Measurements from ENCODE around the gene HUWE1. TPM values are rescaled to one million over a fixed set of nuclear protein-coding genes. Genes with fewer than 3 reads are reported as not detected.
A peak's percentile ranks its signal among the peaks of the same experiment; 100 is the strongest.

Gene HUWE1
- total and polyA plus RNA-seq, 9 of the 15 experiments (the other 6 are each of a cell fraction or from before 2014, with no cell fraction given): 23.9 to 204 (median 65.1) TPM

DNA sequence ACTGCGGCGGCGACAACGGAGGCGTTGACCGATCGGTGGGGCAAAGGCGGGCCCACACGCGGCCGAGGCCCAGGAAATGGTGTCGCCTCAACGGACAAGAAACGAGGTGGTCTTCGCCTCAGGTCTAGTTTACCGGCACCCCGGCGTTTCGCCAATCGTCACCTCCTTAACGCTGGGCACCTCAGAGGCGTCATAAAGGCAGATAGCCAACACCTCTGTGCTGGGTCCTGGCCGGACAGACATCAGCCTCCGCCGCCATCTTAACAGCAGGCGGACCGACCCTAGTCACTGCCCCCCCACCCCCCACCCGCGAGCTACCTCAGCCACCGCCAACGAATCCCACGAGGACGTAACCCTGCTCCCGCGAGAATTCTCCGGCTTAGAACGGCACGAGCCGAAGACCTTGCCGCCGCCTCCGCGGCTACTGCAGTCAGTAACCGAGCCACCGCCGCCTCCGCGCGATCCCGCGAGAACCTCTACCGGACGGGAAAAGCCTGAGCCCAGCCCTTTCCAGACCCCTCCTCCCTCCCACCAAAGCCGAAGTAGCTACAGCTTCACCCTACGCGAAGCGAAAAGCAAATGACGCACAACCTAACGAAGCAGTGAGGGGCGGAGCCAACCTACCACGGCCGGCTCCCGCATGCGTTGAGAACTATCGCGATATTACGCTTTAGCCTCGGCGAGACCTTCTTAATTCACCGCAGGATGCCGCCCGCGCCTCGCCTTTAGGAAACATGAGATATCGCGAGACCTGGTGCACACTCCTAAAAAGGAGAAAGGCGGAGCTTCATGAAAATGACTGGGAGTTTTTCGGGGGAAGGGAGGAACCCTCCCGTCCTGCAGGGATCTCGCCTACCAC lies 2.7 kb downstream of the HUWE1 start (continued):
- TF ChIP-seq GTF2F1 (IDR thresholded peaks at IDR 0.05; ENCODE audit: low read depth, low read length) (no peak), ZNF121 (CRISPR knock-in tag; conservative IDR thresholded peaks at IDR 0.05) (no peak), NR2F6 (CRISPR knock-in tag; IDR thresholded peaks at IDR 0.05) (no peak), CCNT2 (IDR thresholded peaks at IDR 0.05; ENCODE audit: borderline replicate concordance, extremely low read depth, insufficient read length, low read depth, low read length) (peak; percentile 38), BMI1 (IDR thresholded peaks at IDR 0.05; ENCODE audit: low read length) (no peak), RBM25 (IDR thresholded peaks at IDR 0.05; ENCODE audit: low read depth, low read length, severe bottlenecking) (peak; percentile 87), HDAC2 (IDR thresholded peaks at IDR 0.05) (no peak), ZNF124 (CRISPR knock-in tag; IDR thresholded peaks at IDR 0.05) (no peak), ZNF717 (CRISPR knock-in tag; IDR thresholded peaks at IDR 0.05) (no peak), SRF (CRISPR knock-in tag; IDR thresholded peaks at IDR 0.05) (peak; percentile 85 to 98; a peak in 3 of 4 replicates), GATAD2B (IDR thresholded peaks at IDR 0.05; ENCODE audit: borderline replicate concordance) (no peak), ZNF197 (CRISPR knock-in tag; IDR thresholded peaks at IDR 0.05; ENCODE audit: low read depth) (no peak)
- TF ChIP-seq, protein P1, sequence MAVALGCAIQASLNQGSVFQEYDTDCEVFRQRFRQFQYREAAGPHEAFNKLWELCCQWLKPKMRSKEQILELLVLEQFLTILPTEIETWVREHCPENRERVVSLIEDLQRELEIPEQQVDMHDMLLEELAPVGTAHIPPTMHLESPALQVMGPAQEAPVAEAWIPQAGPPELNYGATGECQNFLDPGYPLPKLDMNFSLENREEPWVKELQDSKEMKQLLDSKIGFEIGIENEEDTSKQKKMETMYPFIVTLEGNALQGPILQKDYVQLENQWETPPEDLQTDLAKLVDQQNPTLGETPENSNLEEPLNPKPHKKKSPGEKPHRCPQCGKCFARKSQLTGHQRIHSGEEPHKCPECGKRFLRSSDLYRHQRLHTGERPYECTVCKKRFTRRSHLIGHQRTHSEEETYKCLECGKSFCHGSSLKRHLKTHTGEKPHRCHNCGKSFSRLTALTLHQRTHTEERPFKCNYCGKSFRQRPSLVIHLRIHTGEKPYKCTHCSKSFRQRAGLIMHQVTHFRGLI (CRISPR knock-in tag; IDR thresholded peaks at IDR 0.05): no peak
- TF ChIP-seq, protein P2, sequence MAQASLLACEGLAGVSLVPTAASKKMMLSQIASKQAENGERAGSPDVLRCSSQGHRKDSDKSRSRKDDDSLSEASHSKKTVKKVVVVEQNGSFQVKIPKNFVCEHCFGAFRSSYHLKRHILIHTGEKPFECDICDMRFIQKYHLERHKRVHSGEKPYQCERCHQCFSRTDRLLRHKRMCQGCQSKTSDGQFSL (CRISPR knock-in tag; IDR thresholded peaks at IDR 0.05): peak; percentile 96; the same call in 1 of the 2 replicates
- TF ChIP-seq, protein P2 (tag; IDR thresholded peaks at IDR 0.05): peak in 1 of 2 experiments; percentile 90; a peak in 2 of 4 replicates
- TF ChIP-seq, protein P3, sequence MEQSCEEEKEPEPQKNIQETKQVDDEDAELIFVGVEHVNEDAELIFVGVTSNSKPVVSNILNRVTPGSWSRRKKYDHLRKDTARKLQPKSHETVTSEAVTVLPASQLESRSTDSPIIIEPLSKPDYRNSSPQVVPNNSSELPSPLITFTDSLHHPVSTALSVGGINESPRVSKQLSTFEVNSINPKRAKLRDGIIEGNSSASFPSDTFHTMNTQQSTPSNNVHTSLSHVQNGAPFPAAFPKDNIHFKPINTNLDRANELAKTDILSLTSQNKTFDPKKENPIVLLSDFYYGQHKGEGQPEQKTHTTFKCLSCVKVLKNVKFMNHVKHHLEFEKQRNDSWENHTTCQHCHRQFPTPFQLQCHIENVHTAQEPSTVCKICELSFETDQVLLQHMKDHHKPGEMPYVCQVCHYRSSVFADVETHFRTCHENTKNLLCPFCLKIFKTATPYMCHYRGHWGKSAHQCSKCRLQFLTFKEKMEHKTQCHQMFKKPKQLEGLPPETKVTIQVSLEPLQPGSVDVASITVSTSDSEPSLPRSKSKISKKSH (CRISPR knock-in tag; IDR thresholded peaks at IDR 0.05): no peak
- TF ChIP-seq, protein P4, sequence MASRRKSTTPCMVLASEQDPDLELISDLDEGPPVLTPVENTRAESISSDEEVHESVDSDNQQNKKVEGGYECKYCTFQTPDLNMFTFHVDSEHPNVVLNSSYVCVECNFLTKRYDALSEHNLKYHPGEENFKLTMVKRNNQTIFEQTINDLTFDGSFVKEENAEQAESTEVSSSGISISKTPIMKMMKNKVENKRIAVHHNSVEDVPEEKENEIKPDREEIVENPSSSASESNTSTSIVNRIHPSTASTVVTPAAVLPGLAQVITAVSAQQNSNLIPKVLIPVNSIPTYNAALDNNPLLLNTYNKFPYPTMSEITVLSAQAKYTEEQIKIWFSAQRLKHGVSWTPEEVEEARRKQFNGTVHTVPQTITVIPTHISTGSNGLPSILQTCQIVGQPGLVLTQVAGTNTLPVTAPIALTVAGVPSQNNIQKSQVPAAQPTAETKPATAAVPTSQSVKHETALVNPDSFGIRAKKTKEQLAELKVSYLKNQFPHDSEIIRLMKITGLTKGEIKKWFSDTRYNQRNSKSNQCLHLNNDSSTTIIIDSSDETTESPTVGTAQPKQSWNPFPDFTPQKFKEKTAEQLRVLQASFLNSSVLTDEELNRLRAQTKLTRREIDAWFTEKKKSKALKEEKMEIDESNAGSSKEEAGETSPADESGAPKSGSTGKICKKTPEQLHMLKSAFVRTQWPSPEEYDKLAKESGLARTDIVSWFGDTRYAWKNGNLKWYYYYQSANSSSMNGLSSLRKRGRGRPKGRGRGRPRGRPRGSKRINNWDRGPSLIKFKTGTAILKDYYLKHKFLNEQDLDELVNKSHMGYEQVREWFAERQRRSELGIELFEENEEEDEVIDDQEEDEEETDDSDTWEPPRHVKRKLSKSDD (conservative IDR thresholded peaks at IDR 0.05; ENCODE audit: low read length): peak; percentile 76
- TF ChIP-seq, protein P5, sequence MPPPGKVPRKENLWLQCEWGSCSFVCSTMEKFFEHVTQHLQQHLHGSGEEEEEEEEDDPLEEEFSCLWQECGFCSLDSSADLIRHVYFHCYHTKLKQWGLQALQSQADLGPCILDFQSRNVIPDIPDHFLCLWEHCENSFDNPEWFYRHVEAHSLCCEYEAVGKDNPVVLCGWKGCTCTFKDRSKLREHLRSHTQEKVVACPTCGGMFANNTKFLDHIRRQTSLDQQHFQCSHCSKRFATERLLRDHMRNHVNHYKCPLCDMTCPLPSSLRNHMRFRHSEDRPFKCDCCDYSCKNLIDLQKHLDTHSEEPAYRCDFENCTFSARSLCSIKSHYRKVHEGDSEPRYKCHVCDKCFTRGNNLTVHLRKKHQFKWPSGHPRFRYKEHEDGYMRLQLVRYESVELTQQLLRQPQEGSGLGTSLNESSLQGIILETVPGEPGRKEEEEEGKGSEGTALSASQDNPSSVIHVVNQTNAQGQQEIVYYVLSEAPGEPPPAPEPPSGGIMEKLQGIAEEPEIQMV (tag; conservative IDR thresholded peaks at IDR 0.05; ENCODE audit: low read depth): no peak

All from K562 (cell line).